ENCODE results near the gene PMPCA. TPM values are rescaled to one million over a fixed set of nuclear protein-coding genes. Genes with fewer than 3 reads are reported as not detected.

PMPCA gene
- total and polyA plus RNA-seq, 2 of the 13 experiments (the other 11 are each of a cell fraction or from before 2014, with no cell fraction given) = 70.2 to 88.4 TPM

DNA sequence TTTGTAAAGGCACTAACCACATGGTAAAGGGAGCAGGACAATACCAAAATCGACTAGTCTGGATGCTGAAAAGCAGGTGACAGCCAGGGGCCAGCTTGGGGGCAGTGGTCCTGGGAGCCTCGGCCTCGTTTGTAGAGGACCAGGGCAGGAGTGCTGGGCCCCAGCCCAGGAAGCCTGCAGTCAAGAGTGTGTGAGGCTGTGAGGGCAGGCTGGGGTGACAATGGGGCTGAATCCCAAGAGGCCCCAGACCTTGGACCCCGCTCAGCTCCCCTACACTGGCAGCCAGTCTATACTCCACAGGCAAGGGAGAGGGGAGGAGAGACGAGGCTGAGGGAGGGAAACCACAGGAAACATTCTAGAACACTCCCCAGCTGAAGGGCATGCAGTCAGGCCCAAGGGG lies 31.8 kb downstream of the PMPCA start (continued):
- TF ChIP-seq RARA (CRISPR knock-in tag; IDR thresholded peaks at IDR 0.05) = 0 out of 2 replicates have a peak, but pooled peaks have one; percentile 1
- peak; percentile 16 for TF ChIP-seq PHF5A (CRISPR knock-in tag; IDR thresholded peaks at IDR 0.05; ENCODE audit: low read depth, unreplicated experiment)
- TF ChIP-seq ZMAT3 (CRISPR knock-in tag; conservative IDR thresholded peaks at IDR 0.05) = 0 out of 2 replicates have a peak, but pooled peaks have one; percentile 18
- TF ChIP-seq SALL1 (CRISPR knock-in tag; IDR thresholded peaks at IDR 0.05) = 0 out of 2 replicates have a peak, but pooled peaks have one; percentile 5
- TF ChIP-seq, protein P1, sequence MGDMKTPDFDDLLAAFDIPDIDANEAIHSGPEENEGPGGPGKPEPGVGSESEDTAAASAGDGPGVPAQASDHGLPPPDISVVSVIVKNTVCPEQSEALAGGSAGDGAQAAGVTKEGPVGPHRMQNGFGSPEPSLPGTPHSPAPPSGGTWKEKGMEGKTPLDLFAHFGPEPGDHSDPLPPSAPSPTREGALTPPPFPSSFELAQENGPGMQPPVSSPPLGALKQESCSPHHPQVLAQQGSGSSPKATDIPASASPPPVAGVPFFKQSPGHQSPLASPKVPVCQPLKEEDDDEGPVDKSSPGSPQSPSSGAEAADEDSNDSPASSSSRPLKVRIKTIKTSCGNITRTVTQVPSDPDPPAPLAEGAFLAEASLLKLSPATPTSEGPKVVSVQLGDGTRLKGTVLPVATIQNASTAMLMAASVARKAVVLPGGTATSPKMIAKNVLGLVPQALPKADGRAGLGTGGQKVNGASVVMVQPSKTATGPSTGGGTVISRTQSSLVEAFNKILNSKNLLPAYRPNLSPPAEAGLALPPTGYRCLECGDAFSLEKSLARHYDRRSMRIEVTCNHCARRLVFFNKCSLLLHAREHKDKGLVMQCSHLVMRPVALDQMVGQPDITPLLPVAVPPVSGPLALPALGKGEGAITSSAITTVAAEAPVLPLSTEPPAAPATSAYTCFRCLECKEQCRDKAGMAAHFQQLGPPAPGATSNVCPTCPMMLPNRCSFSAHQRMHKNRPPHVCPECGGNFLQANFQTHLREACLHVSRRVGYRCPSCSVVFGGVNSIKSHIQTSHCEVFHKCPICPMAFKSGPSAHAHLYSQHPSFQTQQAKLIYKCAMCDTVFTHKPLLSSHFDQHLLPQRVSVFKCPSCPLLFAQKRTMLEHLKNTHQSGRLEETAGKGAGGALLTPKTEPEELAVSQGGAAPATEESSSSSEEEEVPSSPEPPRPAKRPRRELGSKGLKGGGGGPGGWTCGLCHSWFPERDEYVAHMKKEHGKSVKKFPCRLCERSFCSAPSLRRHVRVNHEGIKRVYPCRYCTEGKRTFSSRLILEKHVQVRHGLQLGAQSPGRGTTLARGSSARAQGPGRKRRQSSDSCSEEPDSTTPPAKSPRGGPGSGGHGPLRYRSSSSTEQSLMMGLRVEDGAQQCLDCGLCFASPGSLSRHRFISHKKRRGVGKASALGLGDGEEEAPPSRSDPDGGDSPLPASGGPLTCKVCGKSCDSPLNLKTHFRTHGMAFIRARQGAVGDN (CRISPR knock-in tag; IDR thresholded peaks at IDR 0.05) = peak; percentile 87
- TF ChIP-seq HNF1B (CRISPR knock-in tag; IDR thresholded peaks at IDR 0.05) = 0 out of 2 replicates have a peak, but pooled peaks have one; percentile 8
- TF ChIP-seq ZNF232 (CRISPR knock-in tag; IDR thresholded peaks at IDR 0.05; ENCODE audit: borderline replicate concordance) = no peak

Data from HepG2 (cell line).